GM10266 (cell line): ENCODE results near the gene C1orf115.

ENCODE experiments used
- DNase-seq: peaks from one replicate; pipeline ENCODE4 v3.0.0; 2012; ENCODE audit errors: extremely low spot score
- CTCF ChIP-seq: IDR thresholded peaks from 2 replicates; pipeline ENCODE4 v1.5.1; 2012; ENCODE audit warnings: mild to moderate bottlenecking, low read depth; ENCODE audit not compliant: control insufficient read depth, insufficient read depth; ENCODE audit errors: missing control alignments

C1orf115 gene

DNA sequence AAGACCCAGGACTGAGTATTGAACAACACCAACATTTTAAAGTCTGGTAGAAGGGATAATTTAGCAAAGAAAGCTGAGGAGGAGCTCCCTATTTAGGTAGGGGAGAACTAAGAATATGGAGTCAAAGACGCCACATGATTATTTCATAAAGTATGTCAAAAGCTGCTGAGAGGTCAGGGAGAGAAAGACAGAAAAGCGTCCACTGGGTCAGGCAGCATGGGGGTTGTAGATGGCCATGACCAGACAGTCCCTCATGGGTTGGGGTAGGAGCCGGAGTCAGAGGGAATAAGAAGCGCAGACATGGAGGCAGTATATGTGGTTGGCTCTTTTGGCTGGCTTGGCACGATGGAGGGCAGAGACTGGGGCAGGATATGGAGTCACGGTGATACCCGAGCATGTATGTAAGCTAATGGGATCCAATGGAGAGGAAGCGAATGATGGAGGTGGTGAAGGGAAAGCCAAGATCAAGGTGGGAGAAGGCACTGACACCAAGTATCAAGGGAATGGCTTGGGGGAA is 4.8 kb downstream of the C1orf115 start:
- DNase-seq = no peak
- no peak for TF ChIP-seq CTCF

DNA sequence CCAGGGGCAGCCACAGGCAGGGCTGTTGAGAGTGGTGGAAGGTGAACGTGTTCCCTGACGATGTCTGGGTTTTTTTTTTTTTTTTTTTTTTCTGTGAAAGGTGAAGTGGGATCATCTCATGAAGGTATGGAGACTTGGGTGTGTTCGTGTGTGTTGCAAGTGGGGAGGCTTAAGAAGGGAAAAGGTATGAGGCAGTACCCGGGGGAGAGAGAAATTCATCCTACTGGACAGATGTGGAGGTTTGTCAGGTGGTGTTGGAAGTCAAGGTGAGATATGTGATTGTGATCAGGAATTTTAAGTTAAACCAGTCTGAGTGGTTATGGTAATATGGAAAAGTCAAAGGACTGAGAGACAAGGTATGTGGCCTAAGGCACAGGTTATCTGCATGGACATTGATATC is 5.3 kb downstream of the C1orf115 start:
- DNase-seq = no peak
- no peak for TF ChIP-seq CTCF

- no peak for DNase-seq
- no peak for TF ChIP-seq CTCF
Observed at GRCh38 chr1:220696226-220696862, 6.2 kb downstream of the C1orf115 start.

- TF ChIP-seq CTCF = no peak
- no peak for DNase-seq
Observed at GRCh38 chr1:220696863-220697231, 6.7 kb downstream of the C1orf115 start.

GRCh38 chr1:220697326-220697725 is 7.2 kb downstream of the C1orf115 start:
- no peak for DNase-seq
- no peak for TF ChIP-seq CTCF

GRCh38 chr1:220698607-220699016 is 8.4 kb downstream of the C1orf115 start:
- DNase-seq = no peak
- no peak for TF ChIP-seq CTCF

DNA sequence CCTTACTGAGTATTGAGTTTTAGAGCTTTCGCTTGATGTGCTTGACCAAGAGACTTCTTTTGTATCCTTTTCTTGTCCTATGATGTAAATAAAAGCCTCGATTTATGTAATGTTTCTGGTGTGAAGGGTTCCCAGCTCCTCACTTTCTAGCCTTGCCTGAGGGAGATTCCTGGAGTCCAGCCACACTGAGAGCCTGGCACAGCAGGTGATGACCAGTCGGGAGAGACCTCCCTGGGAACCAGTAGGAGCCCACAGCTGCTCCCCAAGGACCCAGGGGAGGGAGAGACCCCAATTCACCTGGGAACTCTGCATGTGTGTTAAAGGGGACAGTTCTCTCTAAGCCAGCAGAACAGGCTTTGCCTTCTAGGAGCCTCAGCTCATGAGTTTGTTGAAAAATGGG is 8.9 kb downstream of the C1orf115 start:
- TF ChIP-seq CTCF = no peak
- DNase-seq = no peak
